A549 (cell line): ENCODE measurements around the gene DOCK7. TPM values are rescaled to one million over a fixed set of nuclear protein-coding genes. Genes with fewer than 3 reads are reported as not detected.
A peak's percentile ranks its signal among the peaks of the same experiment; 100 is the strongest.

ENCODE experiments used
- ATAC-seq, 2 experiments: fragments of 200-7000 bp in 1 of 2; fragments of >200 bp in 1 of 2; cut with Nextera tagmentation in 1 of 2; cut with Tn5 transposase in 1 of 2; 3 replicates each; pipeline versions ENCODE4 v1.8.0 to v1.9.1; 2018 to 2020; ENCODE audit warnings: mild to moderate bottlenecking in 1 of 2, moderate library complexity in 1 of 2
- CTCF ChIA-PET: fragments of 300-600 bp; sonication (Branson Sonifier 250); formaldehyde crosslinking; extraction: SDS; loops from one replicate; lab custom pipeline; 2021; ENCODE audit warnings: antibody characterized with exemption, inconsistent platforms; lab: Yijun Ruan, JAX
- POLR2A ChIA-PET: fragments of 350-600 bp; formaldehyde crosslinking; extraction: SDS; loops from one replicate; lab custom pipeline; 2021; ENCODE audit warnings: antibody characterized with exemption, inconsistent platforms; lab: Yijun Ruan, JAX
- DNase-seq, 2 experiments: peaks; one replicate each; pipeline versions ENCODE4 v3.0.0 to v3.0.0-alpha.2; 2011 to 2016; ENCODE audit warnings: low read depth in 1 of 2, low spot score in 1 of 2
- FAIRE-seq: peaks from 2 replicates; lab custom pipeline; 2011; peaks lifted over from hg19 to GRCh38; lab: Jason Lieb, UNC
- H3K27ac ChIP-seq, 2 experiments: fragments of >200 bp; sonication (Bioruptor Twin); formaldehyde crosslinking; 3 replicates each; pipeline ENCODE4 v1.5.1; 2016 to 2017
- H3K4me1 ChIP-seq: fragments of >200 bp; sonication (Bioruptor Twin); formaldehyde crosslinking; 3 replicates; pipeline ENCODE4 v1.6.1; 2016
- H3K4me2 ChIP-seq: fragments of >200 bp; sonication (Bioruptor Twin); formaldehyde crosslinking; 3 replicates; pipeline ENCODE4 v1.6.1; 2016
- H3K4me3 ChIP-seq: fragments of >200 bp; sonication (Bioruptor Twin); formaldehyde crosslinking; 3 replicates; pipeline ENCODE4 v1.5.1; 2016
- H3K9me3 ChIP-seq: fragments of >200 bp; sonication (Bioruptor Twin); formaldehyde crosslinking; 3 replicates; pipeline ENCODE4 v1.6.1; 2016
- BCL3 ChIP-seq: fragments of >200 bp; sonication (Bioruptor Twin); formaldehyde crosslinking; IDR thresholded peaks from 3 replicates; pipeline ENCODE4 v1.6.1; 2016
- BHLHE40 ChIP-seq: IDR thresholded peaks from 2 replicates; pipeline ENCODE4 v1.6.1; 2012; ENCODE audit warnings: low read depth, low read length, inconsistent platforms
- CBX2 ChIP-seq: fragments of 200-600 bp; sonication (generic); IDR thresholded peaks from 2 replicates; pipeline ENCODE4 v1.6.1; 2016; ENCODE audit warnings: low read depth, mild to moderate bottlenecking, borderline replicate concordance
- CHD4 ChIP-seq: fragments of 200-600 bp; sonication (generic); IDR thresholded peaks from 2 replicates; pipeline ENCODE4 v1.6.1; 2016; ENCODE audit warnings: antibody characterized with exemption, mild to moderate bottlenecking, borderline replicate concordance
- CTCF ChIP-seq: fragments of >200 bp; sonication (Bioruptor Twin); formaldehyde crosslinking; IDR thresholded peaks from 3 replicates; pipeline ENCODE4 v1.5.1; 2016
- E2F6 ChIP-seq: IDR thresholded peaks from 2 replicates; pipeline ENCODE4 v1.6.1; 2012; ENCODE audit warnings: low read depth, borderline replicate concordance
- EHF ChIP-seq: fragments of 250-450 bp; sonication (Bioruptor Pico); IDR thresholded peaks from 2 replicates; pipeline ENCODE4 v1.5.0; 2020; ENCODE audit warnings: mild to moderate bottlenecking
- EHMT2 ChIP-seq: fragments of 200-600 bp; sonication (generic); IDR thresholded peaks from 2 replicates; pipeline ENCODE4 v1.6.1; 2016; ENCODE audit warnings: antibody characterized with exemption, low read depth, mild to moderate bottlenecking, moderate library complexity
- ESRRA ChIP-seq: fragments of 150-350 bp; IDR thresholded peaks from 2 replicates; pipeline ENCODE4 v1.6.1; 2014; ENCODE audit warnings: mild to moderate bottlenecking, low read length, borderline replicate concordance
- FOSL2 ChIP-seq, 2 experiments: fragments of 450-650 bp in 1 of 2; fragments of >200 bp in 1 of 2; sonication (Bioruptor Twin) in 1 of 2; formaldehyde crosslinking; IDR thresholded peaks; 2 replicates each; pipeline versions ENCODE4 v1.5.0 to v1.6.1; 2016 to 2020; ENCODE audit warnings: mild to moderate bottlenecking in 1 of 2, moderate library complexity in 1 of 2
- GATA3 ChIP-seq: IDR thresholded peaks from 2 replicates; pipeline ENCODE4 v1.6.1; 2012; ENCODE audit warnings: borderline replicate concordance
- HOXB13 ChIP-seq: fragments of 250-450 bp; sonication (Bioruptor Pico); IDR thresholded peaks from 2 replicates; pipeline ENCODE4 v1.5.0; 2020; ENCODE audit warnings: low read depth, mild to moderate bottlenecking, moderate library complexity
- JUN ChIP-seq, 2 experiments: fragments of >200 bp; sonication (Bioruptor Twin); formaldehyde crosslinking; IDR thresholded peaks; 2 replicates in 1 of 2; 3 replicates in 1 of 2; pipeline ENCODE4 v1.6.1; 2016 to 2017
- KDM1A ChIP-seq: fragments of 200-600 bp; sonication (generic); IDR thresholded peaks from 2 replicates; pipeline ENCODE4 v1.6.1; 2016; ENCODE audit warnings: low read depth, mild to moderate bottlenecking
- NPAS2 ChIP-seq: fragments of 250-450 bp; sonication (Bioruptor Pico); IDR thresholded peaks from 2 replicates; pipeline ENCODE4 v1.8.0; 2022; ENCODE audit warnings: mild to moderate bottlenecking, moderate library complexity, borderline replicate concordance
- NR3C1 ChIP-seq: fragments of >200 bp; sonication (Bioruptor Twin); formaldehyde crosslinking; IDR thresholded peaks from 3 replicates; pipeline ENCODE4 v1.6.1; 2017
- PHF8 ChIP-seq: fragments of 200-600 bp; sonication (generic); IDR thresholded peaks from 2 replicates; pipeline ENCODE4 v1.6.1; 2016; ENCODE audit warnings: low read depth, mild to moderate bottlenecking, antibody characterized with exemption, moderate library complexity, borderline replicate concordance
- POLR2AphosphoS2 ChIP-seq: conservative IDR thresholded peaks from 2 replicates; pipeline ENCODE4 v1.6.1; 2012; ENCODE audit warnings: low read length, improper control_type of control experiment, inconsistent platforms
- RAD21 ChIP-seq, 2 experiments: fragments of >200 bp in 1 of 2; sonication (Bioruptor Twin) in 1 of 2; formaldehyde crosslinking in 1 of 2; IDR thresholded peaks in 1 of 2; conservative IDR thresholded peaks in 1 of 2; 2 replicates in 1 of 2; 3 replicates in 1 of 2; pipeline ENCODE4 v1.6.1; 2012 to 2018; ENCODE audit warnings: inconsistent platforms in 1 of 2
- RNF2 ChIP-seq: fragments of 200-600 bp; sonication (generic); IDR thresholded peaks from 2 replicates; pipeline ENCODE4 v1.6.1; 2016; ENCODE audit warnings: low read depth, mild to moderate bottlenecking, antibody characterized with exemption, moderate library complexity, borderline replicate concordance
- SMC3 ChIP-seq: fragments of >200 bp; sonication (Bioruptor Twin); formaldehyde crosslinking; IDR thresholded peaks from 3 replicates; pipeline ENCODE4 v1.6.1; 2018; ENCODE audit warnings: inconsistent platforms
- TP53 ChIP-seq: fragments of 250-450 bp; sonication (Bioruptor Pico); IDR thresholded peaks from 2 replicates; pipeline ENCODE4 v1.5.0; 2021; ENCODE audit warnings: mild to moderate bottlenecking, moderate library complexity
- ZNF302 ChIP-seq: fragments of 250-450 bp; sonication (Bioruptor Pico); IDR thresholded peaks from 2 replicates; pipeline ENCODE4 v1.9.0; 2021; ENCODE audit warnings: inconsistent platforms, mild to moderate bottlenecking, moderate library complexity
- WGBS: methylation state at CpG from one replicate; pipeline ENCODE4 v1.1.6; 2017; ENCODE audit errors: missing lambda C conversion rate; 5-methylcytosine and 5-hydroxymethylcytosine counted together
- polyA plus RNA-seq, 4 experiments: library from polyadenylated mRNA; depleted of rRNA in 3 of 4; stranded (reverse); fragments of >200 nt; fragmentation: RNase III in 1 of 4; extraction: RNeasy Plus Mini Kit Qiagen cat#74134 plus additional on column Dnase treatment in 1 of 4; gene quantifications; 2 replicates in 3 of 4; 3 replicates in 1 of 4; pipeline ENCODE4 v1.2.3, GENCODE V29; 2011 to 2017
- TF ChIP-seq, protein P1 (sequence below): fragments of 150-350 bp; IDR thresholded peaks from 2 replicates; pipeline ENCODE4 v1.6.1; 2014; ENCODE audit warnings: low read depth, mild to moderate bottlenecking, low read length
- TF ChIP-seq, protein P2 (sequence below): IDR thresholded peaks from 2 replicates; pipeline ENCODE4 v1.6.1; 2012
- TF ChIP-seq, protein P3 (sequence below): fragments of 250-450 bp; sonication (Bioruptor Pico); IDR thresholded peaks from 2 replicates; pipeline ENCODE4 v1.5.0; 2021; ENCODE audit warnings: mild to moderate bottlenecking, moderate library complexity, borderline replicate concordance

The DOCK7 gene
- polyA plus RNA-seq, 2 of the 4 experiments (the other 2 are of a cell fraction): 25.5 to 33.3 TPM

- no peak overlapping the region for H3K4me2 ChIP-seq
- no peak for FAIRE-seq
- no peaks in the 10 kb centered on the region for H3K4me1 ChIP-seq
- no peak overlapping the region for H3K27ac ChIP-seq
- ChIA-PET CTCF (interaction anchor here (1.2 to 4.0 kb wide), 2 partner anchors 209 kb away, joined by 4 to 22 read pairs; no protein-coding TSS in a partner anchor), POLR2A (no interaction called here)
- no peak for ATAC-seq
- H3K9me3 ChIP-seq: no peaks in the 10 kb centered on the region
- no peak for TF ChIP-seq E2F6
- TF ChIP-seq ZNF302: no peak
- TF ChIP-seq JUN (IDR thresholded peaks at IDR 0.05): no peak
- no peak for TF ChIP-seq FOSL2 (IDR thresholded peaks at IDR 0.05)
- no peak for TF ChIP-seq FOSL2 (CRISPR knock-in tag; IDR thresholded peaks at IDR 0.05)
- TF ChIP-seq TP53 (CRISPR knock-in tag): no peak
- no peak for TF ChIP-seq SMC3
- TF ChIP-seq EHF (CRISPR knock-in tag): no peak
- no peak for TF ChIP-seq PHF8
- no peak for TF ChIP-seq HOXB13
- no peak for TF ChIP-seq CBX2
- TF ChIP-seq ESRRA: no peak
- TF ChIP-seq, all 56 proteins: peak for 0
- no peak for DNase-seq
- H3K4me3 ChIP-seq: no peak overlapping the region
Measured at GRCh38 chr1:62536865-62537264, 151.3 kb downstream of the DOCK7 start.

GRCh38 chr1:62530516-62531154 lies 157.6 kb downstream of the DOCK7 start:
- DNase-seq (peak; percentile 10 to 67), FAIRE-seq (no peak), ATAC-seq (peak; percentile 94 to 96)
- POLR2A ChIA-PET: no interaction called here
- CTCF ChIA-PET: interaction anchor here (0.6 to 4.2 kb wide), 37 partner anchors 9 to 355 kb away, joined by 3 to 67 read pairs (median 4); no protein-coding TSS in a partner anchor
- Histone ChIP-seq H3K9me3 (no peaks in the 10 kb centered on the region), H3K4me2 (no peak overlapping the region), H3K27ac (no peak overlapping the region), H3K4me3 (no peak overlapping the region), H3K4me1 (no peaks in the 10 kb centered on the region)
- 35% methylated on average over 5 of the region's 6 CpGs for WGBS
- TF ChIP-seq SMC3 (peak; percentile 79), CTCF (peak; percentile 66), RAD21 (conservative IDR thresholded peaks at IDR 0.05 in 1 of 2, IDR thresholded peaks at IDR 0.05 in 1 of 2) (peak; percentile 80 to 85), KDM1A (no peak)

GRCh38 chr1:62529227-62529626 lies 159.0 kb downstream of the DOCK7 start:
- H3K4me1 ChIP-seq: no peaks in the 10 kb centered on the region
- ChIA-PET POLR2A (no interaction called here), CTCF (interaction anchor here (2.5 to 4.2 kb wide), 3 partner anchors 15 to 217 kb away, joined by 7 to 67 read pairs (median 9); no protein-coding TSS in a partner anchor)
- no peak overlapping the region for H3K4me3 ChIP-seq
- no peak overlapping the region for H3K4me2 ChIP-seq
- H3K27ac ChIP-seq: no peak overlapping the region
- ATAC-seq: no peak
- no peaks in the 10 kb centered on the region for H3K9me3 ChIP-seq
- DNase-seq: no peak
- WGBS: 92% methylated on average over 4 of the region's 4 CpGs
- FAIRE-seq: no peak
- no peak for TF ChIP-seq BCL3
- TF ChIP-seq, protein P1, sequence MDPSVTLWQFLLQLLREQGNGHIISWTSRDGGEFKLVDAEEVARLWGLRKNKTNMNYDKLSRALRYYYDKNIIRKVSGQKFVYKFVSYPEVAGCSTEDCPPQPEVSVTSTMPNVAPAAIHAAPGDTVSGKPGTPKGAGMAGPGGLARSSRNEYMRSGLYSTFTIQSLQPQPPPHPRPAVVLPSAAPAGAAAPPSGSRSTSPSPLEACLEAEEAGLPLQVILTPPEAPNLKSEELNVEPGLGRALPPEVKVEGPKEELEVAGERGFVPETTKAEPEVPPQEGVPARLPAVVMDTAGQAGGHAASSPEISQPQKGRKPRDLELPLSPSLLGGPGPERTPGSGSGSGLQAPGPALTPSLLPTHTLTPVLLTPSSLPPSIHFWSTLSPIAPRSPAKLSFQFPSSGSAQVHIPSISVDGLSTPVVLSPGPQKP: no peak
- no peak for TF ChIP-seq POLR2AphosphoS2
- no peak for TF ChIP-seq EHMT2
- no peak for TF ChIP-seq RNF2
- TF ChIP-seq BHLHE40: no peak
- TF ChIP-seq PHF8: no peak
- TF ChIP-seq CHD4: no peak
- TF ChIP-seq, protein P2, sequence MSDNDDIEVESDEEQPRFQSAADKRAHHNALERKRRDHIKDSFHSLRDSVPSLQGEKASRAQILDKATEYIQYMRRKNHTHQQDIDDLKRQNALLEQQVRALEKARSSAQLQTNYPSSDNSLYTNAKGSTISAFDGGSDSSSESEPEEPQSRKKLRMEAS: no peak
- TF ChIP-seq FOSL2 (IDR thresholded peaks at IDR 0.05): no peak
- TF ChIP-seq FOSL2 (CRISPR knock-in tag; IDR thresholded peaks at IDR 0.05): no peak
- TF ChIP-seq, protein P3, sequence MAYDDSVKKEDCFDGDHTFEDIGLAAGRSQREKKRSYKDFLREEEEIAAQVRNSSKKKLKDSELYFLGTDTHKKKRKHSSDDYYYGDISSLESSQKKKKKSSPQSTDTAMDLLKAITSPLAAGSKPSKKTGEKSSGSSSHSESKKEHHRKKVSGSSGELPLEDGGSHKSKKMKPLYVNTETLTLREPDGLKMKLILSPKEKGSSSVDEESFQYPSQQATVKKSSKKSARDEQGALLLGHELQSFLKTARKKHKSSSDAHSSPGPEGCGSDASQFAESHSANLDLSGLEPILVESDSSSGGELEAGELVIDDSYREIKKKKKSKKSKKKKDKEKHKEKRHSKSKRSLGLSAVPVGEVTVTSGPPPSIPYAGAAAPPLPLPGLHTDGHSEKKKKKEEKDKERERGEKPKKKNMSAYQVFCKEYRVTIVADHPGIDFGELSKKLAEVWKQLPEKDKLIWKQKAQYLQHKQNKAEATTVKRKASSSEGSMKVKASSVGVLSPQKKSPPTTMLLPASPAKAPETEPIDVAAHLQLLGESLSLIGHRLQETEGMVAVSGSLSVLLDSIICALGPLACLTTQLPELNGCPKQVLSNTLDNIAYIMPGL (CRISPR knock-in tag): no peak
- no peak for TF ChIP-seq KDM1A
- TF ChIP-seq NPAS2 (CRISPR knock-in tag): no peak
- no peak for TF ChIP-seq NR3C1
- no peak for TF ChIP-seq GATA3
